NOMO-1 (cell line): ENCODE results near the gene PLXNA2.

ENCODE experiments used
- DNase-seq, 2 experiments: peaks; one replicate each; lab custom pipeline; 2025; ENCODE audit not compliant: unreplicated experiment in 2 of 2; lab: John Stamatoyannopoulos, UW

PLXNA2 gene

DNA sequence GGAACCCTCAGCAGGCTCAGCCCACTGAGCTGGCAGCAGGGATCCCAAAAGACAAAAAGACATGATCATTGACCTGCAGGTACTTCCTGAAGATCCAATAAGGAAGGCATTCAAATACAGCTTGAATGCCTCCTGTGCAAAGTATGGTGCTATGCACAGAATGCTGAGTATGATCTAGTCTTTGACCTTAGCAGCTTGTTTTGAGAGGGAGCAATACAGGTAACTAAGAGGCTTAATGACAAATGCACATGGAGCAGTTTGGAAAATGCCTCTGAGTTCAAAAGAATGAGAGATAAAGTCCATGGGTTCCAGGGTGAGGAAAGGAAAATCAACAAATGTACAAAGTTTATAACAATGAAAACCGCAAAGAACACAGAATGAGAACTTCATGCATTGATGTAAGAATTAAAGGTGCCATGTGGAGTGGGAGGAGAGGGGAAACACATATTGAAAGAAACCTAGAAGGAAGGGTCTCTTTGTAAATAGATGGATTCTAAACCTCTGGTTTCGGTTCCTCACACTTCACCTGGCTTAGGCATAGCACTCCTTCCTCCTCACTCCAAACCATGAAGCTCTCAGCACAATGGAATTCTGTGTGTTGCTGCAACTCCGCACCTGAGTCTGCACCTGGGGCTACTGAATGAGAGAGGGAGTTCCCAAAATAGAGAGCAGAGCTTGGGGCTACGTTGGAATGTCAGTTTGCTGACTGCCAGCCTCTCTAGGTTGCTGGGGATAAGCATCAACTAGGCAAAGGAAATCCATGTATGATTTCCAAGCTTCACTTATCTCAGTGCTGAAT lies 77.6 kb downstream of the PLXNA2 start:
- no peak for DNase-seq

GRCh38 chr1:208165659-208166058 lies 78.5 kb downstream of the PLXNA2 start:
- no peak for DNase-seq

- no peak for DNase-seq
These were observed 79.6 kb downstream of the PLXNA2 start for GRCh38 chr1:208164609-208165008.

- no peak for DNase-seq
These were observed 80.6 kb downstream of the PLXNA2 start for GRCh38 chr1:208163539-208163938.

DNA sequence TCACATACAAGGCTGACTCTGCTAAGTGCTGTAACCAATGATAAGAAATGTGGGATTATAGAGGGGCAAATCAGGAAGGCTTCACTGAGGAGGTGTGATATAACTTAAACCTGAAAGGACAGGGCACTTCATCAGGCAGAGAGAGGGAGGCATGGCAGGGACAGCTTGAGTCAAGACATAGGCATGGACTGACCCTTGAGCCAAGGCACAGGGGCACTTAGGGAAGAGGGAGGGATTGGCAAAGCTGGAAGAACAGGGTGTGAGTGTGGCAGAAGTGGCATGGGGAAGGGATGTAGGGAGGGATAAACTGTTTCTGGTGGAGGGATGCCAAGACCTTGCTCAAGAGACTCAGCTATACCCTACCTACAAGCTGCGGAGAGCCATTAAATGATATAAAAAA lies 81.3 kb downstream of the PLXNA2 start:
- no peak for DNase-seq

- no peak for DNase-seq
These were observed 82.4 kb downstream of the PLXNA2 start for GRCh38 chr1:208161656-208162375.

DNA sequence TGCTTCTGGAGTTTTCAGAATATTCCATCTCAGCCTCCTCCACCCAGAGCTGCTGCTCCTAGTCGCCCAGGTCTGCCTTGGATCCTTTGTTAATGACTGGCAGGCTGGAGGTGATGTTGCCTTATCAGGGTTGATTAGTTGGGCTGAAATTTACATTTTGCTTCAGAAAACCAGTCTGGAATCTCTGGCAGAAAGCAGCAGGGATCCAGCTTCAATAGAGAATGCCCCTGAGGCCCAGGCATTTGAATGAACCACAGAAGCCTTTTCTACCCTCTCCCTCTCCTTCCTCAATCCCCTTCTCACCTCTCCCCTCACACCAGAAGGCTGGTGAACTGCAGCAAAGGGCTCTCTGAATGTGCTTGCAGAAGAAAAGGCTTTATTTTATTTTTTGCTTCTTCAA lies 83.2 kb downstream of the PLXNA2 start:
- DNase-seq, result no peak

GRCh38 chr1:208160259-208160819 lies 83.8 kb downstream of the PLXNA2 start:
- DNase-seq, result no peak

DNA sequence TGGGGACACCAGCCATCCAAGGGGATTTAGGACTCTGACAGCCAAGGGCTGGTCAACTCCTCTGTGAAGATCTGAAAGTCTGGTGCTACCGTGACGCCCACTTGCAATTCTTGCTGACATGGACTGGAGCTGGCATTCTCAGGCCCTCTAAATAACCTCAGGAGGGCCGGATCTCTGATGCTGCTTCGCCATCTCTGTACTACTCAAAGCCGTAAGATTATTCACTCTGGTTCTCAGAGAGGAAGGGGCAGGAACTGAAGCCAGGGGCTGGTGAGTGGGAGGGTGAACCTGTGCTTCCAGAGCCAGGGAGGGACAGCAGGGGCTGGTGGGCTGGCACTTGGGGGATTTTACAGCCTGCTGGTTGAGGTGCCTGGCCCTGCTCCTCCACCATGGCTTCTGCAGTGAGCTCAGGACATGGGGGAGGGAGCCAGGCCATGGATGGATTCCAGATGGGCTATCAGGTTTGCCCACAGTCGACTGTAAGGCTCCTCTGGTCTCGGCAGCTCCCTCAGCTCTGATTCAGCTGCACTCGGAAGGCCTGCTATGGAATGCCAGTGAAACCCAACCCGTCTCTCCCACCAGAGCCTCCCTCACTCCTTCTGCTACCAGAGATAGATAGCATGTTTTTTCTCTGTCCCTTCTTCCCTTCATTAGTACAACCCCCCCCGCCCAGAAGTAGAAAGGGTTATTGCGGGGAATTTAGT lies 84.5 kb downstream of the PLXNA2 start:
- DNase-seq, result no peak

- peak in 1 of 2 experiments; percentile 22 for DNase-seq
These were observed 85.3 kb downstream of the PLXNA2 start for GRCh38 chr1:208158640-208159554.

GRCh38 chr1:208157769-208158168 lies 86.4 kb downstream of the PLXNA2 start:
- no peak for DNase-seq

DNA sequence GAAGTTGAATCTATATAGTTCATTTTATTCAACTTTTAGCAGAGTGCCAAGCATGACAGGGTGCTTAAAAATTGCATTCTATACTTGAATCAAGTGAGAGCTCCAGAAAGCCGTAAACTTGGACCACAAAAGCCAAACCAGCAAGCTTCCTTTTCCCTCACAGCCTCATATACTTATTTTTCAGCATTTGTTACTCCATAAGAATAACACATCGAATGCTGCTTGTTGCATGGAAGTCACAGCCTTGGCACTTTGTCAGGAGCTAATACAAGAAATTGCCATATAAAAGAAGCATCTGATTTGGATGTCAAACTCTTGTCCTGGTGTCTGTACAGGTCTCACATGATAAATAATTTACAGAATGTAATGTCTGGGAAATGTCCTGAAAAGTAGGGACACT lies 87.4 kb downstream of the PLXNA2 start:
- no peak for DNase-seq

DNA sequence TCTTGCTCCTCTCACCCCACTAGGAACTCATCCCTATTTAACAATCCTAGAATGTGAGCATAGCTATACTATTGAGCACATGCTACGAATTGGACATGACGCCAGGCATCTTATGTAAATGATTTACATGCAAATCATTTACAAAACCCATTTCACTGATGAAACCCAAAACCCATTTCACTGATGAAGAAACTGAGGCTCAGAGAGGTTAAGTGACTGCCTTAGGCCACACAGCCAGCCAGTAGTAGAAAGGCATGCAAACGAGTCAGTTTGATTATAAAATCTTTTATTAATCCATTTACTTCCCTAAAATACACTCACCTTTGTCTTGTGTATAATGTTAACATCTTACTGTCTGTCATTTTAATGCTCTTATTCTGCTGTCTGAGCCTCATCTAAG lies 87.9 kb downstream of the PLXNA2 start:
- DNase-seq, result no peak

GRCh38 chr1:208154679-208155642 lies 89.2 kb downstream of the PLXNA2 start:
- no peak for DNase-seq

DNA sequence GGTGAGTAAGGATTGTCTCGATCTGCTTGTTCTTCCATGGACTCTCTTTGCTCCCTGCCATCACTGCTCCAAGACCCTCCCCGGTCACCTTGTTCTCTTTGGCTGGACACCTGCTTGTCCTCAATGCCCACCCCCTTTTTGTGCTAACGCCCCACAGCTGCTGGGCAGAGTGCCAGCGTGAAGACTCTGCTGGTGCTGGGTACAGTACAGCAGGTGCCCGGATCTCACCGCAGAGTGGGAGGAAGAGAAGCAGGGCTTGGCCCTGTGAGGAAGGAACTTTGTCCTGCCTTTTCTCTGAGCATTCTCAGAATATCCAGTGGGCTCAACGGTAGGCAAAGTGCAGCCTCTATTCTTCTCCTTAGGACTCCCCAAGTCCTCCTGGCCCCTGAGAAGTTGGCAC lies 90.1 kb downstream of the PLXNA2 start:
- DNase-seq, result no peak

- DNase-seq, result no peak
These were observed 90.8 kb downstream of the PLXNA2 start for GRCh38 chr1:208153386-208153785.

DNA sequence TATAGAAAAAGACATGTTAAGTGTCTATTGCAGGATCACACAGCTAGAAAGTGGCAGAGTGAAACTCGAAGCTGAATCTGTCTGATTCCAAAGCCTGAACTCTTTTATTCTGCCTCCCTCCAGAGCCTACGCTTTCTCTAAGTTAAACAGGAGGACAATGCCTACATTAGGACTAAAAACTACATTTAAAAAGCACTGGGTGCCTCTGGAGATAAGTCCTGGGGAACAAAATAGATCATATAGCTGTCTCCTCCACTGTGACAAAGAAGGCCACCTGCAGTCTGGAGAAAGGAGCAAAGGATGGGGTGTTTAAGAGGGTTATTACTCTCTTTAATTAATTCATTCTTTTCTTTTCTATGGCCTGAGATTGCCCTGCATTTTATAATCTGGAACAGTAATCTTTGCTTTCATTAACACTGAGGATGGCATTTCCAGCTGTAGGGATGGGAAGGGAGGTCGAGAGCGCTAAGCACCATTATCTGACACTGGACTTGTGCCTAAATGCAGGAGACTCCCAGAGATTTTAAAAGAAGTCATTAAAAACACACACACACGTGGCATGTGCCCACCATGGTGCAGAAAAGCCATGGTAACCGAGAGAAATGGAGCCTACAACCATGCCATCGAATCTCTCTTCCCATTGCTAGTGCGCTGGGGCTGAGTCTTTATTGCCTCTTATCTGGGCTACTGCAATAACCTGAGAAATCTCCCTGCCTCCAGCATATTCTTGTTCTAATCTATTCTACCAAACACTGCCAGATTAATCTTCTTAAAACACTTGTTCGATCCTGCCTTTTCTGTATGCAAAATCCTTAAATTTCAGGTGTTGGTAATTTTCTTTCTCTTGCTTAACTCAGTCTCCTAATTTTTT lies 92.2 kb downstream of the PLXNA2 start:
- no peak for DNase-seq

DNA sequence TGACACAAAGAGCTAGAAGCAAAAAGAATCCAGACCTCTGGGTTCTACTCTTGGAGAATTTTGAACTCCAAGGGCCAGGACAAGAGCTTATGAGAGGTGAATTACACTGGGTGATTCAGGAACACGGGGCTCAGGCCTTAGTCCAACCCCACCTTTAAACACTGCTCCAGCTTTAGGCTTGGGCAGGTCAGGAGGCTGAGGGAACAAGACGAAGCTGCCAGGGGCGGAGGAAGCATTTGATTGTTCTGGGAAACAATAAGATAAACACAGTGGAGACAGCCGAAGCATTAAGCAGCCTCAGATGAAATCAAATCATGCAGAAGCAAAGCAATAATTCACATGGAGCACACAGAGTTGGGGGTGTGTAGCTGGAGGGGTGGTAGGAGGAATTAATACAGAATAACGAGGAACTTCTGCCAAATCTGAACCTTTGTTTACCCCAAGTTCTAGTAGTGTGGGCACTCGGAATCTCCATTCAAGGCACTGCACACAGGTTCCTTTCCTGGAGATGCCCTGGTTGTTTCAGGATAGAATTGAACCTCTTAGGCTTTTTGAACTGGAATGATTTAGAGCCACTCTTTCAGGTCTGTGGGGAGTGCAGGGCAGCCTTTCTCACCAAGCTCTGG lies 93.2 kb downstream of the PLXNA2 start:
- no peak for DNase-seq
